H9 (cell line): ENCODE results near the gene UBASH3A. TPM values are rescaled to one million over a fixed set of nuclear protein-coding genes. Genes with fewer than 3 reads are reported as not detected.

Experiments
- DNase-seq: peaks from one replicate; pipeline ENCODE4 v3.0.0-alpha.2; 2017
- H2AFZ ChIP-seq: one replicate; pipeline ENCODE4 v1.6.1; 2013; ENCODE audit warnings: mild to moderate bottlenecking, low read length, control low read depth, moderate library complexity
- H2AK5ac ChIP-seq: 2 replicates; pipeline ENCODE4 v1.6.1; 2013; ENCODE audit warnings: low read length, control low read depth, mixed read lengths; ENCODE audit not compliant: insufficient read length
- H2BK120ac ChIP-seq: one replicate; pipeline ENCODE4 v1.6.1; 2013; ENCODE audit warnings: low read depth, mild to moderate bottlenecking, low read length, control low read depth, inconsistent platforms; ENCODE audit not compliant: poor library complexity, severe bottlenecking
- H2BK12ac ChIP-seq: 2 replicates; pipeline ENCODE4 v1.6.1; 2013; ENCODE audit warnings: low read length, control low read depth, mixed read lengths, low read depth; ENCODE audit not compliant: insufficient read length
- H2BK15ac ChIP-seq: 2 replicates; pipeline ENCODE4 v1.6.1; 2013; ENCODE audit warnings: low read depth, low read length, control low read depth
- H2BK20ac ChIP-seq: one replicate; pipeline ENCODE4 v1.6.1; 2013; ENCODE audit warnings: low read depth, mild to moderate bottlenecking, low read length, control low read depth, inconsistent platforms; ENCODE audit not compliant: poor library complexity, severe bottlenecking
- H2BK5ac ChIP-seq: 2 replicates; pipeline ENCODE4 v1.6.1; 2013; ENCODE audit warnings: low read length, control low read depth, mixed read lengths; ENCODE audit not compliant: insufficient read length
- H3K14ac ChIP-seq: 2 replicates; pipeline ENCODE4 v1.6.1; 2013; ENCODE audit warnings: low read length, control low read depth; ENCODE audit not compliant: insufficient read depth
- H3K18ac ChIP-seq: 2 replicates; pipeline ENCODE4 v1.6.1; 2013; ENCODE audit warnings: low read depth, mild to moderate bottlenecking, mixed read lengths, low read length, control low read depth; ENCODE audit not compliant: insufficient read length
- H3K23ac ChIP-seq: 2 replicates; pipeline ENCODE4 v1.6.1; 2013; ENCODE audit warnings: low read length, control low read depth, mixed read lengths, low read depth; ENCODE audit not compliant: insufficient read length
- H3K23me2 ChIP-seq: 2 replicates; pipeline ENCODE4 v1.6.1; 2013; ENCODE audit warnings: low read depth, mild to moderate bottlenecking, mixed read lengths, low read length, control low read depth; ENCODE audit not compliant: insufficient read length, poor library complexity, severe bottlenecking
- H3K27ac ChIP-seq: 2 replicates; pipeline ENCODE4 v1.5.1; 2013; ENCODE audit warnings: low read length, control low read depth, mixed read lengths, low read depth; ENCODE audit not compliant: insufficient read length
- H3K27me3 ChIP-seq: 2 replicates; pipeline ENCODE4 v1.6.1; 2013; ENCODE audit warnings: low read length, control low read depth, inconsistent platforms; ENCODE audit not compliant: insufficient read depth
- H3K4ac ChIP-seq: 2 replicates; pipeline ENCODE4 v1.6.1; 2013; ENCODE audit warnings: low read depth, mild to moderate bottlenecking, control low read depth, inconsistent platforms, low read length, moderate library complexity
- H3K4me1 ChIP-seq: 2 replicates; pipeline ENCODE4 v1.6.1; 2013; ENCODE audit warnings: low read length, control low read depth, inconsistent platforms; ENCODE audit not compliant: insufficient read depth
- H3K4me2 ChIP-seq: 2 replicates; pipeline ENCODE4 v1.6.1; 2013; ENCODE audit warnings: low read length, control low read depth, mixed read lengths; ENCODE audit not compliant: insufficient read length, insufficient read depth
- H3K56ac ChIP-seq: 2 replicates; pipeline ENCODE4 v1.6.1; 2013; ENCODE audit warnings: low read depth, mild to moderate bottlenecking, mixed read lengths, low read length, control low read depth; ENCODE audit not compliant: insufficient read length
- H3K79me1 ChIP-seq: 2 replicates; pipeline ENCODE4 v1.6.1; 2013; ENCODE audit warnings: low read depth, mild to moderate bottlenecking, moderate library complexity, low read length, control low read depth, inconsistent platforms; ENCODE audit not compliant: insufficient read depth, poor library complexity, severe bottlenecking
- H3K79me2 ChIP-seq: 2 replicates; pipeline ENCODE4 v1.6.1; 2013; ENCODE audit warnings: low read length, control low read depth, inconsistent platforms; ENCODE audit not compliant: insufficient read depth
- H3K9ac ChIP-seq: 2 replicates; pipeline ENCODE4 v1.6.1; 2013; ENCODE audit warnings: low read length, control low read depth, mixed read lengths; ENCODE audit not compliant: insufficient read length; ENCODE audit errors: extremely low read depth
- H3K9me3 ChIP-seq: one replicate; pipeline ENCODE4 v1.6.1; 2013; ENCODE audit warnings: low read depth, low read length, inconsistent platforms; ENCODE audit not compliant: control insufficient read depth
- H3T11ph ChIP-seq: one replicate; pipeline ENCODE4 v1.6.1; 2013; ENCODE audit warnings: mild to moderate bottlenecking, low read length, control low read depth, inconsistent platforms
- H4K20me1 ChIP-seq: one replicate; pipeline ENCODE4 v1.6.1; 2013; ENCODE audit not compliant: control insufficient read depth, insufficient read length, insufficient read depth
- H4K5ac ChIP-seq: 2 replicates; pipeline ENCODE4 v1.6.1; 2013; ENCODE audit warnings: low read depth, mild to moderate bottlenecking, mixed read lengths, low read length, control low read depth; ENCODE audit not compliant: insufficient read length
- H4K8ac ChIP-seq: replicated peaks from 2 replicates; pipeline ENCODE4 v1.6.1; 2013; ENCODE audit warnings: low read length, control low read depth, mixed read lengths, low read depth; ENCODE audit not compliant: insufficient read length
- H4K91ac ChIP-seq: 2 replicates; pipeline ENCODE4 v1.6.1; 2013; ENCODE audit warnings: low read depth, mild to moderate bottlenecking, moderate library complexity, mixed read lengths, low read length, control low read depth; ENCODE audit not compliant: insufficient read length
- H3K27ac Mint-ChIP-seq, 3 experiments: 2 replicates in 2 of 3; 3 replicates in 1 of 3; pipeline ENCODE4 v1.8.0; 2020 to 2021; ENCODE audit warnings: mixed read lengths in 3 of 3, mild to moderate bottlenecking in 1 of 3, moderate library complexity in 1 of 3
- H3K27me3 Mint-ChIP-seq: 2 replicates; pipeline ENCODE4 v1.8.0; 2021; ENCODE audit warnings: low read depth, mild to moderate bottlenecking, moderate library complexity, mixed read lengths
- H3K36me3 Mint-ChIP-seq, 3 experiments: 2 replicates in 2 of 3; 3 replicates in 1 of 3; pipeline ENCODE4 v1.8.0; 2020 to 2021; ENCODE audit warnings: low read depth in 3 of 3, mixed read lengths in 3 of 3; ENCODE audit not compliant: insufficient read depth in 1 of 3
- H3K4me1 Mint-ChIP-seq, 2 experiments: 2 replicates each; pipeline ENCODE4 v1.8.0; 2020; ENCODE audit warnings: mixed read lengths in 2 of 2
- H3K4me3 Mint-ChIP-seq, 2 experiments: 2 replicates in 1 of 2; 3 replicates in 1 of 2; pipeline ENCODE4 v1.8.0; 2020 to 2021; ENCODE audit warnings: mild to moderate bottlenecking in 2 of 2, mixed read lengths in 2 of 2, moderate library complexity in 1 of 2
- H3K9me3 Mint-ChIP-seq, 2 experiments: 2 replicates in 1 of 2; 3 replicates in 1 of 2; pipeline ENCODE4 v1.8.0; 2020; ENCODE audit warnings: mild to moderate bottlenecking in 2 of 2, mixed read lengths in 2 of 2, moderate library complexity in 1 of 2
- CTCF ChIP-seq: fragments of 200-600 bp; sonication (generic); conservative IDR thresholded peaks from 3 replicates; pipeline ENCODE4 v1.8.0; 2021; ENCODE audit warnings: antibody characterized with exemption, mild to moderate bottlenecking
- whole genome bisulfite sequencing: extraction: QIAGEN DNeasy Blood & Tissue Kit; methylation state at CpG from one replicate; pipeline ENCODE4 v1.1.7; 2013; ENCODE audit warnings: missing lambda C conversion rate, low lambda C conversion rate, mixed read lengths; ENCODE audit not compliant: insufficient read length; ENCODE audit errors: extremely low coverage; 5-methylcytosine and 5-hydroxymethylcytosine counted together
- total RNA-seq: library from RNA; stranded (reverse); gene quantifications from 2 replicates; pipeline ENCODE4 v1.2.1, GENCODE V29; 2021

UBASH3A gene
- total RNA-seq, 1 experiment from 2014 or later, result not detected

GRCh38 chr21:42385619-42386018 is 18.1 kb upstream of the UBASH3A start:
- H3K27ac ChIP-seq, result no peak overlapping the region
- H2BK12ac ChIP-seq, result no peak overlapping the region
- no peak overlapping the region for H2AFZ ChIP-seq
- no peaks in the 10 kb centered on the region for H3K9me3 ChIP-seq
- no peak overlapping the region for H3K4ac ChIP-seq
- no peak overlapping the region for H4K5ac ChIP-seq
- no peak overlapping the region for H2AK5ac ChIP-seq
- H3K79me1 ChIP-seq, result no peaks in the 10 kb centered on the region
- H3K18ac ChIP-seq, result no peak overlapping the region
- Mint-ChIP-seq H3K4me1 (peaks cover 38 to 40% of the 10 kb centered on the region in 2 experiments), H3K27me3 (peaks cover 15% of the 10 kb centered on the region), H3K27ac (no peak overlapping the region), H3K4me3 (no peak overlapping the region), H3K9me3 (peaks cover 6 to 18% of the 10 kb centered on the region in 2 experiments), H3K36me3 (peaks cover 0 to 11% (median 0%) of the 10 kb centered on the region in 3 experiments; a peak in 3 of 7 replicates)
- H3K23me2 ChIP-seq, result no peaks in the 10 kb centered on the region
- no peak overlapping the region for H3K23ac ChIP-seq
- H2BK20ac ChIP-seq, result no peak overlapping the region
- H2BK120ac ChIP-seq, result no peak overlapping the region
- WGBS, result no CpG with 5 or more reads among the region's 5 CpGs
- no peak overlapping the region for H3K9ac ChIP-seq
- H4K20me1 ChIP-seq, result peaks cover 2% of the 10 kb centered on the region
- H3K14ac ChIP-seq, result no peak overlapping the region
- H2BK15ac ChIP-seq, result no peak overlapping the region
- no peak overlapping the region for H2BK5ac ChIP-seq
- no peak for TF ChIP-seq CTCF
- no peaks in the 10 kb centered on the region for H3K27me3 ChIP-seq
- no peak for DNase-seq
- no peaks in the 10 kb centered on the region for H3K79me2 ChIP-seq
- no peak overlapping the region for H4K8ac ChIP-seq
- H3K4me2 ChIP-seq, result no peak overlapping the region
- H4K91ac ChIP-seq, result no peak overlapping the region
- H3T11ph ChIP-seq, result no peak overlapping the region
- peaks cover 6% of the 10 kb centered on the region; the same call in 1 of the 2 replicates for H3K4me1 ChIP-seq
- no peak overlapping the region for H3K56ac ChIP-seq
